ENCODE results near the gene TXNL4A. TPM values are rescaled to one million over a fixed set of nuclear protein-coding genes. Genes with fewer than 3 reads are reported as not detected.
A peak's percentile ranks its signal among the peaks of the same experiment; 100 is the strongest.

Gene TXNL4A, protein sequence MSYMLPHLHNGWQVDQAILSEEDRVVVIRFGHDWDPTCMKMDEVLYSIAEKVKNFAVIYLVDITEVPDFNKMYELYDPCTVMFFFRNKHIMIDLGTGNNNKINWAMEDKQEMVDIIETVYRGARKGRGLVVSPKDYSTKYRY
- 100 to 1,000 TPM; 117 to 138 TPM for total RNA-seq
- polyA plus RNA-seq (2013, experiment 1 of 2): 151 TPM
- 154 TPM for polyA plus RNA-seq (2013, experiment 2 of 2)
- long read RNA-seq, experiment 1, transcript TXNL4A-208 (2 exons, 752 nt): minor isoform, 9 of 76 reads
- long read RNA-seq, experiment 1, transcript TXNL4A-201 (3 exons, 3,504 nt): major isoform, 50 of 76 reads
- long read RNA-seq, experiment 1, partial matches to known transcripts: 3 of 76 reads
- long read RNA-seq, experiment 1, other reads (novel, unspliced or antisense): 12 of 76 reads
- long read RNA-seq, experiment 2, transcript TXNL4A-201 (3 exons, 3,504 nt): major isoform, 56 of 82 reads
- long read RNA-seq, experiment 2, transcript TXNL4A-208 (2 exons, 752 nt): minor isoform, 10 of 82 reads
- long read RNA-seq, experiment 2, partial matches to known transcripts: 1 of 82 reads
- long read RNA-seq, experiment 2, other reads (novel, unspliced or antisense): 13 of 82 reads
- long read RNA-seq, experiment 3, partial matches to known transcripts: 0 of 6 reads
- long read RNA-seq, experiment 3, other reads (novel, unspliced or antisense): 4 of 6 reads
- long read RNA-seq, experiment 4, partial matches to known transcripts: 1 of 4 reads
- long read RNA-seq, experiment 4, other reads (novel, unspliced or antisense): 3 of 4 reads

DNA sequence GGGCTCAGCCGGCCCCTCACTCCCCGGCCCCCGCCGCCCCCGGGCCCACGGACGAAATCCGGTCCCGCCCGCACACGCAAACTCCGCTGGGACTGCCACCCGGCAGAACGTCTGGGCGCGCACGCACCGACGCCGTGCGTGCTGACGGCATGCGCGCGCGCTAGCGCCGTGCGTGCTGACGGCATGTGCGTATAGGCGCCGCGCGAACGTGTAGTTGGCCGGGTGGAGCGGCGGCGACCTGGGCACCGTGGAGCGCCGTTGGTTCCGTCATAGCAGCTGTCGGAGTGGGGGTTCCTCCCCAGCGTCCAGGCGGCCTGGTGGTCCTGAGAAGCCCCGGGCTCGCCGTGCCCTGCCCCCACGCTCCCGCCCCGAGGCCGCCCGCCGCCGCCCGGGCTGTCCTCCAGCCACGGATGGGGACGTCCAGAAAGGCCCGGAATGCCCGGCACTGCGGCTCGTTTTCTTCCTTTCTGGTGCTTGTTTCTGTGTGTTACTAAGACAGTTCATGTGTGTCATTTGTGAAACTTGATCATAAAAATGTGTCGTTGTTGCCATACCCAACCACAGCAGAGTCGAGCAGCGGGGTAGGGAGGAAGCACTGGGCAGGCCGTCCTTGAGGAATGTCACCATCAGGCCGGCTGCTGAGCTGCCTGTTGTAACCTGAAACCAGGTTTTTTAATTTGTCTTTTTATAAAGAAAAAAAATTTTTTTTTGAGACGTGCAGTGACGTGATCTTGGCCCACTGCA, at the start of gene TXNL4A:
TXNL4A (minus strand) TSS at position 113 of the 744 bp plus-strand sequence. CDS start 171 bp downstream, outside the sequence.
- H3K36me3 ChIP-seq (ENCODE audit: control insufficient read depth, insufficient read depth, low read length): peaks cover 31% of the 10 kb centered on the region
- peak; percentile 88 for DNase-seq
- H3K9ac ChIP-seq (ENCODE audit: extremely low read depth, low read length, poor library complexity, severe bottlenecking): peak within 1 kb of the TSS; percentile 63
- peaks cover 17% of the 10 kb centered on the region for H3K4me1 Mint-ChIP-seq
- peak within 1 kb of the TSS; percentile 68 for H3K4me3 Mint-ChIP-seq
- TF ChIP-seq, protein P1, sequence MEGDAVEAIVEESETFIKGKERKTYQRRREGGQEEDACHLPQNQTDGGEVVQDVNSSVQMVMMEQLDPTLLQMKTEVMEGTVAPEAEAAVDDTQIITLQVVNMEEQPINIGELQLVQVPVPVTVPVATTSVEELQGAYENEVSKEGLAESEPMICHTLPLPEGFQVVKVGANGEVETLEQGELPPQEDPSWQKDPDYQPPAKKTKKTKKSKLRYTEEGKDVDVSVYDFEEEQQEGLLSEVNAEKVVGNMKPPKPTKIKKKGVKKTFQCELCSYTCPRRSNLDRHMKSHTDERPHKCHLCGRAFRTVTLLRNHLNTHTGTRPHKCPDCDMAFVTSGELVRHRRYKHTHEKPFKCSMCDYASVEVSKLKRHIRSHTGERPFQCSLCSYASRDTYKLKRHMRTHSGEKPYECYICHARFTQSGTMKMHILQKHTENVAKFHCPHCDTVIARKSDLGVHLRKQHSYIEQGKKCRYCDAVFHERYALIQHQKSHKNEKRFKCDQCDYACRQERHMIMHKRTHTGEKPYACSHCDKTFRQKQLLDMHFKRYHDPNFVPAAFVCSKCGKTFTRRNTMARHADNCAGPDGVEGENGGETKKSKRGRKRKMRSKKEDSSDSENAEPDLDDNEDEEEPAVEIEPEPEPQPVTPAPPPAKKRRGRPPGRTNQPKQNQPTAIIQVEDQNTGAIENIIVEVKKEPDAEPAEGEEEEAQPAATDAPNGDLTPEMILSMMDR (conservative IDR thresholded peaks at IDR 0.05): no peak
- H3K27me3 ChIP-seq (ENCODE audit: control insufficient read depth, insufficient read depth, low read length, poor library complexity, severe bottlenecking): peaks cover 35% of the 10 kb centered on the region
- H3K9me3 ChIP-seq (ENCODE audit: control insufficient read depth, low read length): no peaks in the 10 kb centered on the region
- H3K27ac Mint-ChIP-seq: peak within 1 kb of the TSS; percentile 92
- peak within 1 kb of the TSS; percentile 84 for H3K27ac ChIP-seq (ENCODE audit: low read depth, low read length)
- no peaks in the 10 kb centered on the region for H3K9me3 Mint-ChIP-seq
- WGBS, 2 experiments (ENCODE audit: insufficient coverage in 1 of 2, insufficient read length in 1 of 2): 2% methylated on average over 44 to 71 of the region's 71 CpGs
- peak within 1 kb of the TSS; percentile 95 for H3K4me3 ChIP-seq (ENCODE audit: low read length)
- peaks cover 40% of the 10 kb centered on the region for H3K27me3 Mint-ChIP-seq (ENCODE audit: insufficient read depth)
- H3K4me1 ChIP-seq (ENCODE audit: control insufficient read depth, insufficient read depth, low read length): no peaks in the 10 kb centered on the region
- H3K36me3 Mint-ChIP-seq (ENCODE audit: low read depth): peaks cover 22% of the 10 kb centered on the region

DNA sequence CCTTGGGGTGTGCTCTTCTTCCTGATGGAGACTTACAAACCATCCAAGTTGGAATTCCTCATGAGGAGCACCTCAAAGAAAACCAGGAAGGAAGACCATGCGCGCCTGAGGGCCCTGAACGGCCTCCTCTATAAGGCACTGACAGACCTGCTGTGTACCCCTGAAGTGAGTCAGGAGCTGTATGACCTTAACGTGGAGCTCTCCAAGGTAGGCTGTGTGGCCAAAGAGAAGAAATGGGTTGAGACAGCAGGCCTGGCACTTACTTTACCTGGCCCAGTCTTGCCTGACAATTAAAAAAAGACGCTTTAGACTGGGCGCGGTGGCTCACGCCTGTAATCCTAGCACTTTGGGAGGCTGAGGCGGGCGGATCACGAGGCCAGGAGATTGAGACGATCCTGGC, 48.9 kb upstream of the TXNL4A start:
- TF ChIP-seq, protein P1 (conservative IDR thresholded peaks at IDR 0.05): no peak
- H3K27me3 Mint-ChIP-seq (ENCODE audit: insufficient read depth): peaks cover 11% of the 10 kb centered on the region

DNA sequence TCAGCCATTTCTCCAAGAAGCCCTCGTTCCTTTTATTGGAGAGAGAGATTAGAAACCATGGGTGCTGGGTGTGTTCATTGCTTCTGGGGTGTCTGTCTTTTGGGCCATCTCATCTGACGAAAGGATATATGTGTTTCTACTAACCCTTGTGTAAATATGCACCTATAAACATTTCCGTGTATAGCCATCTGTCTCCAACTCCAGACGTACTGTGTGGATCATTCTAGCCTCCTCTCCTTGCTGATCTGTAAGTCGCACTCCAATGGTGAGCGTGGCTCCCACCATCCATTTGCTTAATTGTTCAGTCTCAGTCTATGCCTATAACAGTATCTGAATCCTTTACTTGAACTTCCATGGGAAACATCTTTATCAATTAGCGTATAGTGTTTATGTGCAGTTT, 47.6 kb upstream of the TXNL4A start:
- no peak overlapping the region for H3K27ac Mint-ChIP-seq
- H3K36me3 Mint-ChIP-seq (ENCODE audit: low read depth): peaks cover 28% of the 10 kb centered on the region
- H3K9me3 Mint-ChIP-seq: no peaks in the 10 kb centered on the region
- Histone ChIP-seq H3K9me3 (ENCODE audit: control insufficient read depth, low read length) (no peaks in the 10 kb centered on the region), H3K9ac (ENCODE audit: extremely low read depth, low read length, poor library complexity, severe bottlenecking) (no peak overlapping the region), H3K4me3 (ENCODE audit: low read length) (peak overlapping the region; percentile 93), H3K27ac (ENCODE audit: low read depth, low read length) (no peak overlapping the region), H3K27me3 (ENCODE audit: control insufficient read depth, insufficient read depth, low read length, poor library complexity, severe bottlenecking) (no peaks in the 10 kb centered on the region), H3K36me3 (ENCODE audit: control insufficient read depth, insufficient read depth, low read length) (peaks cover 23% of the 10 kb centered on the region), H3K4me1 (ENCODE audit: control insufficient read depth, insufficient read depth, low read length) (peaks cover 4% of the 10 kb centered on the region)
- DNase-seq: no peak
- H3K4me3 Mint-ChIP-seq: no peak overlapping the region
- TF ChIP-seq, protein P1 (conservative IDR thresholded peaks at IDR 0.05): no peak
- H3K4me1 Mint-ChIP-seq: peaks cover 14% of the 10 kb centered on the region
- WGBS, 2 experiments (ENCODE audit: insufficient coverage in 1 of 2, insufficient read length in 1 of 2): 93 to 98% methylated on average over 6 of the region's 7 CpGs
- peaks cover 16% of the 10 kb centered on the region for H3K27me3 Mint-ChIP-seq (ENCODE audit: insufficient read depth)

More for the DNA sequence above, 48.9 kb upstream of the TXNL4A start:
- Mint-ChIP-seq H3K36me3 (ENCODE audit: low read depth) (peaks cover 35% of the 10 kb centered on the region), H3K9me3 (no peaks in the 10 kb centered on the region), H3K4me1 (peaks cover 14% of the 10 kb centered on the region), H3K4me3 (no peak overlapping the region), H3K27ac (no peak overlapping the region)
- WGBS, 2 experiments (ENCODE audit: insufficient coverage in 1 of 2, insufficient read length in 1 of 2): 91 to 96% methylated on average over 8 to 12 of the region's 12 CpGs
- peaks cover 25% of the 10 kb centered on the region for H3K36me3 ChIP-seq (ENCODE audit: control insufficient read depth, insufficient read depth, low read length)
- H3K9me3 ChIP-seq (ENCODE audit: control insufficient read depth, low read length): no peaks in the 10 kb centered on the region
- no peak overlapping the region for H3K9ac ChIP-seq (ENCODE audit: extremely low read depth, low read length, poor library complexity, severe bottlenecking)
- peaks cover 4% of the 10 kb centered on the region for H3K4me1 ChIP-seq (ENCODE audit: control insufficient read depth, insufficient read depth, low read length)
- no peak for DNase-seq
- H3K4me3 ChIP-seq (ENCODE audit: low read length): no peak overlapping the region
- no peak overlapping the region for H3K27ac ChIP-seq (ENCODE audit: low read depth, low read length)
- no peaks in the 10 kb centered on the region for H3K27me3 ChIP-seq (ENCODE audit: control insufficient read depth, insufficient read depth, low read length, poor library complexity, severe bottlenecking)
